IMR-90 (cell line): Measurements from ENCODE around the gene THADA. TPM values are rescaled to one million over a fixed set of nuclear protein-coding genes. Genes with fewer than 3 reads are reported as not detected.

Source experiments
- ATAC-seq: fragments of 200-7000 bp; cut with Tn5 transposase; 2 replicates; pipeline ENCODE4 v1.9.1; 2020; ENCODE audit warnings: low read depth, mild to moderate bottlenecking, moderate library complexity
- BruUV-seq: library from RNA; stranded (reverse); fragments of 400-500 nt; replicated peaks from 2 replicates; lab custom pipeline; 2021; lab: Mats Ljungman, UMichigan
- CTCF ChIA-PET: fragments of 300-600 bp; formaldehyde crosslinking; extraction: SDS; loops from one replicate; lab custom pipeline; 2021; ENCODE audit warnings: antibody characterized with exemption; lab: Yijun Ruan, JAX
- POLR2A ChIA-PET: fragments of 300-600 bp; sonication (Branson Sonifier 250); formaldehyde crosslinking; loops from one replicate; lab custom pipeline; 2022; ENCODE audit warnings: antibody characterized with exemption; ENCODE audit not compliant: unreplicated experiment; lab: Charles Lee
- DNase-seq: peaks from one replicate; pipeline ENCODE4 v3.0.0; 2013
- H2AFZ ChIP-seq: replicated peaks from 2 replicates; pipeline ENCODE3; 2013; ENCODE audit warnings: low read length, mild to moderate bottlenecking; ENCODE audit not compliant: poor library complexity
- H2AK5ac ChIP-seq: 2 replicates; pipeline ENCODE4 v1.6.1; 2013; ENCODE audit warnings: low read depth, low read length, inconsistent platforms
- H2AK9ac ChIP-seq: replicated peaks from 2 replicates; pipeline ENCODE3; 2013; ENCODE audit warnings: mild to moderate bottlenecking, low read depth, low read length, moderate library complexity; ENCODE audit not compliant: poor library complexity
- H2BK120ac ChIP-seq: 2 replicates; pipeline ENCODE4 v1.6.1; 2013; ENCODE audit warnings: low read depth, low read length, inconsistent platforms
- H2BK15ac ChIP-seq: 3 replicates; pipeline ENCODE4 v1.6.1; 2013; ENCODE audit warnings: low read depth, low read length, inconsistent platforms
- H2BK20ac ChIP-seq: 2 replicates; pipeline ENCODE4 v1.6.1; 2013; ENCODE audit warnings: low read depth, mild to moderate bottlenecking, inconsistent platforms, low read length, moderate library complexity
- H2BK5ac ChIP-seq: 2 replicates; pipeline ENCODE4 v1.6.1; 2013; ENCODE audit warnings: mild to moderate bottlenecking, low read depth, low read length, inconsistent platforms; ENCODE audit not compliant: poor library complexity, severe bottlenecking
- H3K14ac ChIP-seq: replicated peaks from 2 replicates; pipeline ENCODE4 v1.6.1; 2013; ENCODE audit warnings: low read depth, low read length, inconsistent platforms
- H3K18ac ChIP-seq: 2 replicates; pipeline ENCODE4 v1.6.1; 2013; ENCODE audit warnings: low read depth, low read length, control low read depth
- H3K23ac ChIP-seq: 2 replicates; pipeline ENCODE4 v1.6.1; 2013; ENCODE audit warnings: low read depth, low read length, inconsistent platforms
- H3K27ac ChIP-seq: 2 replicates; pipeline ENCODE4 v1.5.1; 2013; ENCODE audit warnings: mild to moderate bottlenecking, control low read depth, low read length; ENCODE audit not compliant: insufficient read depth
- H3K27me3 ChIP-seq: 2 replicates; pipeline ENCODE4 v1.6.1; 2013; ENCODE audit warnings: low read length; ENCODE audit not compliant: control insufficient read depth, insufficient read depth
- H3K36me3 ChIP-seq: 2 replicates; pipeline ENCODE4 v1.6.1; 2013; ENCODE audit warnings: low read length, mixed read lengths; ENCODE audit not compliant: control insufficient read depth, insufficient read depth
- H3K4ac ChIP-seq: 2 replicates; pipeline ENCODE4 v1.6.1; 2013; ENCODE audit warnings: low read depth, low read length, inconsistent platforms
- H3K4me1 ChIP-seq: 2 replicates; pipeline ENCODE4 v1.6.1; 2013; ENCODE audit warnings: low read length, mixed read lengths; ENCODE audit not compliant: control insufficient read depth, insufficient read depth
- H3K4me2 ChIP-seq: 2 replicates; pipeline ENCODE4 v1.6.1; 2013; ENCODE audit warnings: low read depth, mild to moderate bottlenecking, control low read depth, low read length, moderate library complexity
- H3K4me3 ChIP-seq: 2 replicates; pipeline ENCODE4 v1.5.1; 2013; ENCODE audit warnings: low read depth, mild to moderate bottlenecking, control low read depth, low read length, moderate library complexity; ENCODE audit not compliant: insufficient read depth
- H3K56ac ChIP-seq: 2 replicates; pipeline ENCODE4 v1.6.1; 2013; ENCODE audit warnings: low read length, inconsistent platforms; ENCODE audit not compliant: insufficient read depth; ENCODE audit errors: extremely low read depth
- H3K79me1 ChIP-seq, 2 experiments: 2 replicates each; pipeline ENCODE4 v1.6.1; 2013; ENCODE audit warnings: low read length in 2 of 2, inconsistent platforms in 1 of 2, low read depth in 1 of 2
- H3K9ac ChIP-seq: 2 replicates; pipeline ENCODE4 v1.6.1; 2013; ENCODE audit warnings: low read depth, low read length, control low read depth
- H3K9me1 ChIP-seq: 2 replicates; pipeline ENCODE4 v1.6.1; 2013; ENCODE audit warnings: low read length, inconsistent platforms; ENCODE audit not compliant: insufficient read depth
- H3K9me3 ChIP-seq: 2 replicates; pipeline ENCODE4 v1.6.1; 2013; ENCODE audit warnings: low read length; ENCODE audit not compliant: control insufficient read depth, insufficient read depth
- H4K20me1 ChIP-seq: 2 replicates; pipeline ENCODE4 v1.6.1; 2013; ENCODE audit warnings: low read length, inconsistent platforms; ENCODE audit not compliant: insufficient read depth
- H4K5ac ChIP-seq: 2 replicates; pipeline ENCODE4 v1.6.1; 2013; ENCODE audit warnings: mild to moderate bottlenecking, low read depth, low read length, control low read depth
- H4K8ac ChIP-seq, 2 experiments: 2 replicates each; pipeline ENCODE4 v1.6.1; 2013; ENCODE audit warnings: low read depth in 2 of 2, low read length in 2 of 2, control low read depth in 1 of 2, inconsistent platforms in 1 of 2
- H4K91ac ChIP-seq: 2 replicates; pipeline ENCODE4 v1.6.1; 2013; ENCODE audit warnings: low read depth, low read length, inconsistent platforms; ENCODE audit not compliant: insufficient read depth
- BHLHE40 ChIP-seq: fragments of 150-350 bp; IDR thresholded peaks from 2 replicates; pipeline ENCODE4 v1.6.1; 2016; ENCODE audit warnings: mild to moderate bottlenecking, low read depth, low read length
- CEBPB ChIP-seq: IDR thresholded peaks from 2 replicates; pipeline ENCODE4 v1.6.1; 2012; ENCODE audit warnings: low read depth, low read length, improper control_type of control experiment
- CHD1 ChIP-seq: IDR thresholded peaks from 2 replicates; pipeline ENCODE4 v1.6.1; 2012; ENCODE audit warnings: low read depth, low read length, improper control_type of control experiment
- CTCF ChIP-seq: conservative IDR thresholded peaks from 2 replicates; pipeline ENCODE4 v1.5.1; 2012; ENCODE audit warnings: mild to moderate bottlenecking, low read depth, low read length, improper control_type of control experiment
- ELK1 ChIP-seq: fragments of 150-350 bp; IDR thresholded peaks from 2 replicates; pipeline ENCODE4 v1.6.1; 2016; ENCODE audit warnings: low read depth, mild to moderate bottlenecking, low read length, moderate library complexity, borderline replicate concordance
- FOS ChIP-seq: fragments of 150-350 bp; IDR thresholded peaks from 2 replicates; pipeline ENCODE4 v1.6.1; 2016; ENCODE audit warnings: low read depth, low read length
- MAFK ChIP-seq: IDR thresholded peaks from 2 replicates; pipeline ENCODE4 v1.6.1; 2012; ENCODE audit warnings: low read depth, low read length, improper control_type of control experiment
- MAZ ChIP-seq: IDR thresholded peaks from 2 replicates; pipeline ENCODE4 v1.6.1; 2012; ENCODE audit warnings: low read depth, mild to moderate bottlenecking, low read length, improper control_type of control experiment, moderate library complexity, borderline replicate concordance
- MXI1 ChIP-seq: IDR thresholded peaks from 2 replicates; pipeline ENCODE4 v1.6.1; 2012; ENCODE audit warnings: low read depth, mild to moderate bottlenecking, low read length, moderate library complexity, borderline replicate concordance
- NFE2L2 ChIP-seq: fragments of 150-350 bp; IDR thresholded peaks from 2 replicates; pipeline ENCODE4 v1.6.1; 2016; ENCODE audit warnings: low read depth, mild to moderate bottlenecking, low read length
- POLR2A ChIP-seq: IDR thresholded peaks from 2 replicates; pipeline ENCODE4 v1.6.1; 2012; ENCODE audit warnings: mild to moderate bottlenecking, low read depth, low read length
- RAD21 ChIP-seq: IDR thresholded peaks from 2 replicates; pipeline ENCODE4 v1.6.1; 2012; ENCODE audit warnings: low read length, improper control_type of control experiment
- RCOR1 ChIP-seq: IDR thresholded peaks from 2 replicates; pipeline ENCODE4 v1.6.1; 2012; ENCODE audit warnings: mild to moderate bottlenecking, low read length, improper control_type of control experiment; ENCODE audit not compliant: insufficient replicate concordance
- SMC3 ChIP-seq: fragments of 150-350 bp; IDR thresholded peaks from 2 replicates; pipeline ENCODE4 v1.6.1; 2016; ENCODE audit warnings: low read depth, mild to moderate bottlenecking, antibody characterized with exemption, low read length, moderate library complexity
- USF2 ChIP-seq: fragments of 150-350 bp; IDR thresholded peaks from 2 replicates; pipeline ENCODE4 v1.6.1; 2017; ENCODE audit warnings: mild to moderate bottlenecking, antibody characterized with exemption, low read length, low read depth
- WGBS, 2 experiments: methylation state at CpG; one replicate each; pipeline versions ENCODE4 v1.1.5 to v1.1.7; 2013; ENCODE audit warnings: missing lambda C conversion rate in 2 of 2; ENCODE audit not compliant: insufficient read length in 1 of 2; ENCODE audit errors: extremely low coverage in 2 of 2; 5-methylcytosine and 5-hydroxymethylcytosine counted together
- dilution Hi-C: fragments of 300-500 bp; cut with HindIII; formaldehyde crosslinking; loops from one replicate; pipeline ENCODE4 v1.14.3; 2018; ENCODE audit warnings: low sequenced_read_pairs; ENCODE audit not compliant: unreplicated experiment
- in situ Hi-C: fragments of 300-500 bp; cut with MboI; formaldehyde crosslinking; loops from 3 replicates; pipeline ENCODE4 v1.14.3; 2019; ENCODE audit warnings: low sequenced_read_pairs, inconsistent platforms, mixed read lengths
- intact Hi-C: fragments of 100-400 bp; cut with micrococcal nuclease; formaldehyde crosslinking; loops from 2 replicates; pipeline ENCODE4 v1.10.0; 2022
- polyA plus RNA-seq, 3 experiments: library from polyadenylated mRNA; depleted of rRNA; stranded (reverse); fragments of >200 nt; gene quantifications; 2 replicates each; pipeline ENCODE4 v1.2.3, GENCODE V29; 2012; ENCODE audit warnings: low replicate concordance in 1 of 3
- total RNA-seq: library from RNA; depleted of rRNA; stranded (reverse); fragments of >200 nt; gene quantifications from 2 replicates; pipeline ENCODE4 v1.2.3, GENCODE V29; 2012

THADA gene
- total and polyA plus RNA-seq, 2 of the 4 experiments (the other 2 are of a cell fraction) = 10.5 to 21.3 TPM

GRCh38 chr2:43331422-43331821, 264.4 kb downstream of the THADA start:
- Histone ChIP-seq H2BK20ac (no peak overlapping the region), H2BK5ac (no peak overlapping the region), H2BK120ac (no peak overlapping the region), H3K9ac (no peak overlapping the region), H3K4me1 (peaks cover 19% of the 10 kb centered on the region), H4K91ac (no peak overlapping the region), H4K20me1 (no peaks in the 10 kb centered on the region), H3K27me3 (no peaks in the 10 kb centered on the region), H2AK5ac (peak overlapping the region; percentile 63; the same call in 1 of the 2 replicates), H3K79me1 (no peaks in the 10 kb centered on the region), H3K4ac (no peak overlapping the region; the same call in 1 of the 2 replicates), H2AK9ac (no peak overlapping the region), H3K36me3 (no peaks in the 10 kb centered on the region), H3K56ac (no peak overlapping the region), H4K8ac (no peak overlapping the region), H3K9me1 (no peaks in the 10 kb centered on the region; the same call in 1 of the 2 replicates), H3K27ac (no peak overlapping the region), H3K4me2 (no peak overlapping the region), H4K5ac (no peak overlapping the region), H3K9me3 (no peaks in the 10 kb centered on the region), H3K23ac (no peak overlapping the region), H3K4me3 (no peak overlapping the region), H2AFZ (no peak overlapping the region), H3K18ac (peak overlapping the region; percentile 54; the same call in 1 of the 2 replicates), H3K14ac (no peak overlapping the region; the same call in 1 of the 2 replicates), H2BK15ac (no peak overlapping the region; the same call in 2 of the 3 replicates)
- TF ChIP-seq RAD21 (no peak), RCOR1 (no peak), ELK1 (no peak), SMC3 (no peak), MAFK (no peak), FOS (no peak), POLR2A (no peak), MAZ (no peak), MXI1 (no peak), USF2 (no peak), BHLHE40 (no peak), NFE2L2 (no peak), CHD1 (no peak), CEBPB (no peak), CTCF (no peak)
- DNase-seq (peak; percentile 62), ATAC-seq (no peak; the same call in 1 of the 2 replicates)
- CTCF ChIA-PET = no interaction called here
- no TSS peak for BruUV-seq
- dilution Hi-C loops (no loop called here), in situ Hi-C loops (no loop called here), intact Hi-C loops (no loop called here)
- POLR2A ChIA-PET = no interaction called here
- WGBS, 2 experiments = no CpG with 5 or more reads among the region's 1 CpG
